Islet precursor cell (in vitro differentiated cells): ENCODE data around the gene MYBPC3.

ENCODE experiments used
- DNase-seq: peaks from one replicate; pipeline ENCODE4 v3.0.0-alpha.2; 2018

The MYBPC3 gene

GRCh38 chr11:47356129-47356997 lies 3.9 kb upstream of the MYBPC3 start:
- no peak for DNase-seq

DNA sequence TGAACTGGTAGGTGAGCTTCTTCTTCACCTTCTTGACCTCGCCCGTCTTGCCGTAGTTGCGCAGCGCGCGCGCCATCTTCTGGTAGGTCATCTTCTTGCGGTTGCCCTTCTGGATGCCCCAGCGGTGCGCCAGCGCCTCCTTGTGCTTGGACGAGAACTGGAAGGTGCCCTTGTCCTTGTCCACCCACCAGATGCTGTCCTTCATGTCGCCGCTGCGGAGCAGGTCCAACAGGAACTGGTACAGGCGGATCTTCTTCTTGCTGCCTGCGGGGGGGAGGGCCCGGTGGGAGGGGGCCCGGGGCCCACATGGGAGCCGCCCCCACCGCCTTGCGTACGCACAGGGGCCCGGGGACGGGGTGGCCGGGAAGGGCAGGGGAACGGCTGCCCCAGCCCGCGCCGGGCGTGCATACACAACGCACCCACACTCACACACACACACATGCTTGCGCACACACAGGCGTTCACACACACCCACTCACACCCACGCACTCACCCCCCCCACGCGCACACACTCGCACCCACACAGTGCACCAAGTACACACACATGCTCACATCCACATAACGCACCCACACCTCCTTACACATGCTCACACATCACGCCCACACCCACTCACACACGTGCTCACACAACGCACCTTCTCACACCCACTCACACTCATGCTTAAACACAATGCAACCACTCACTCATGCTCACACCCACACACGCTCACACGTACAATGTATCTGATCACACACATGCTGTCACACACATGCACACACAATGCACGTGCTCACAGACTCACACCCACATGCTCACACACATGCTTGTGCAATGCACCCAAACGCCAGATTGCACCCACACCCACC lies 3.0 kb upstream of the MYBPC3 start:
- DNase-seq = peak; percentile 99

DNA sequence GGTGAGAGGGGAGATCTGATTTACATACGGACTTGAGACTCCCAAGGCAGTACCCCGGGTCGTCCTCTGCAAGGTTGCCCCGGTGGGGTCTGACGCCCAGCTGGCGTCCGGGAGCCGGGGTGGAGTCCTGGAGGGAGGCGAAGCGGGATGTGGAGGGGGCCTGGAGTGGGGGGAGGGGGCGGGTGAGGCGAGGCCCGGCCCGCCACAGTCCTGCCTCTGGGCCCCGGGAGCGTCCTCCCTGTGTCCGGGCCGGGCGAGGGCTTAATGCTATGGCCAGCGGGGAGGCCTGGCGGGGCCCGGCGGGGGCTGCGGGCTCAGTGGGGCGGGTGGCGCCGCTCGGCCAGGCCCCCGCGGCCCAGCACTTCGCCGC lies 2.4 kb upstream of the MYBPC3 start:
- DNase-seq = no peak

GRCh38 chr11:47353978-47354774 lies 1.7 kb upstream of the MYBPC3 start:
- no peak for DNase-seq

DNA sequence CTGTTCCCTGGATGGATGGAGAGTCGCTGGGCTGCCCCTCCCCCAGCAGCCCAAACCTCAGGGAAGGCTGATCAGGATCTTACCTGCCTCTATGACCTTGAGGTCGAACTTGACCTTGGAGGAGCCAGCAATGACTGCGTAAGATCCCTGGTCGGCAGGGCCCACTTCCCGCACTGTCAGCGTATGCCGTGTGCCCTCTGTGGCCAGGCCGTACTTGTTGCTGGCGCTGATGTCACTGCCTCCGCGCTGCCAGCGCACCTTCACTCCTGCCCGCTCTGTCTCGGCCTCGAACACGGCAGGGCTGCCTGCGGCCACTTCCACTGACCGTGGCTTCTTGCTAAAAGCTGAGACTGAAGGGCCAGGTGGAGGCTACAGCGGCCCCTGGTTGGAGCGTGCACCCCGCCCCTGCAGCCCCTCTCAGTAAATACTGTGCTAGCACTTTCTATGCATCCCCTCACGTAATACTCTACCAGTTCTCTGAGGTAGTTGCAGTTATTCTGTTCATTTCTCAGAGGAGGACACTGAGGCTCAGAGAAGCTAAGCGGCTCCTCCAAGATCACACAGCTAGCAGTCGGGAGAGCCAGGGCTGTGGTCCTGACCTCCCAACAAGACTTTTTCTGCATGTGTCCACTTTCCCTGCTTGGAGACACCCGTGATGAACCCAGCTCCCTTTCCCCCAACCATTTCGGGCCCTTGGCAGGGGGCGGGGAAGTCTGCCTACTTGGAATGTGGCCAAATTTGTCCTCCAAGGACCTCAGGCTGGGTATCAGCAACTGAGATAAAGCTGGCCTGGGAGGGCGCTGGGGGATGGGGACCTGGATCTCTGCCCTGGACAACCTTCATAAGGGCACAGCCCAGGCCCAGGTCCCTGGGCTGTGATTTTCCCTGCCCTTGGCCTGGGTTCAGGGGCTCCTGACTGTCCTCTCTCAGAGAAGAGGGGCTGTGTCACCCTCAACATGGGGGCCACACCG lies 1.1 kb downstream of the MYBPC3 start:
- no peak for DNase-seq

GRCh38 chr11:47350315-47350714 lies 2.2 kb downstream of the MYBPC3 start:
- DNase-seq = no peak

GRCh38 chr11:47349521-47350095 lies 2.9 kb downstream of the MYBPC3 start:
- DNase-seq = no peak

GRCh38 chr11:47348859-47349258 lies 3.6 kb downstream of the MYBPC3 start:
- DNase-seq = peak; percentile 72

DNA sequence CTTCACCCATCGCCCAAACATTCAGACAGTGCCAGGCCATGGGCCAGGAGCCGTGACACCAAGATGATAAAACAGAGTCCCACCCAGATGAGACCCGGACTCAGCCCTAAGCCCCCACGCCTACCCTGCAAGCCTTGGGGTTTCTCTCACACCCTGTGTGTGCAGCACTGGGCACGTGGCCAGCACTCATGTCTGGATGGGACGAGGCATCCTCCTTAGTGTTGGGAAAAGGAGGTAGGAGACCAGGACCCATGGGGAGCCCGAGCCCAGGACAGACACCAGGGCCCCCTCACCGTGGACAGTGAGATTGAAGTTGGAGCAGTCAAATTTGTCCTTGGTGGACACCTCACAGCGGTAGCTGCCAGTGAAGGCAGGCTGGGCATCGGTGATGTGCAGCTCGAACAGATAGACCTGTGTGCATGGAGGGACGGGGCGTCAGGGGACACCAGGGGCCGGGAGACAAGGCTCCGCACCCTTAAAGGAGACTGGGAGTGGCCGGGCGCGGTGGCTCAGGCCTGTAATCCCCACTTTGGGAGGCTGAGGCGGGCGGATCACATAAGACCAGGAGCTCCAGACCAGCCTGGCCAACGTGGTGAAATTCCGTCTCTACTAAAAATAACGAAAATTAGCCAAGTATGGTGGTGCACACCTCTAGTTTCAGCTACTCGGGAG lies 4.2 kb downstream of the MYBPC3 start:
- no peak for DNase-seq

GRCh38 chr11:47347137-47347536 lies 5.4 kb downstream of the MYBPC3 start:
- DNase-seq = no peak

DNA sequence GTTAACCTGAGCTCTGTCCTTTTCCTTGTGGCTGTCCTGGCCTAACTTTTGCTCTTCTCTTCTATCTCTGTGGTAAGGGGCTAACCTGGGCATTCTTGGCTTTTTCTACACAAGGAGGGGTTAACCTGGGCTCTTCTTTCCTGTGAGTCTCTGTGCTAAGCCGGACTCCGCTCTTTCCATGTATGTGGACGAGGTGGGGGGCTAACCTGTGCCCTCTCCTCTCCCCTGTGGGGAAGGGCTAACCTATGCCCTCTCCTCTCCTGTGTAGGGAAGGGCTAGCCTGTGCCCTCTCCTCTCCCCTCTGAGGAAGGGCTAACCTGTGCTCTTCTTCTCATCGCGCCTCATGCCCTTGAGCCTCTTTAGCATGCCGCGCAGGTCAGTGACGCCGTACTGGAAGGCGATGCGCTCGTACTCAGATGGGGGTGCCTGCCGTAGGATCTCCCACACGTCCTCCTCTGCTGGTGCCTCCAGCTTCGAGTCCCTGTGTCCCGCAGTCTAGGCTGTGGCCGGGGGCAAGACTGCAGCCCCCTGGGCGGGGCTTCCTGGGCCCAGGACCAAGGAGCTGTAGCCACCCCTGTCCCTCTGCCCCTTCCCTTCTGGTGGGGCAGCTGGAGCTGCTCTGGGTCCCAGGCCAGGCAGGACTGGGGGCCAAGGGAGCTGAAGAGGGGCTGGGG lies 6.5 kb downstream of the MYBPC3 start:
- no peak for DNase-seq

DNA sequence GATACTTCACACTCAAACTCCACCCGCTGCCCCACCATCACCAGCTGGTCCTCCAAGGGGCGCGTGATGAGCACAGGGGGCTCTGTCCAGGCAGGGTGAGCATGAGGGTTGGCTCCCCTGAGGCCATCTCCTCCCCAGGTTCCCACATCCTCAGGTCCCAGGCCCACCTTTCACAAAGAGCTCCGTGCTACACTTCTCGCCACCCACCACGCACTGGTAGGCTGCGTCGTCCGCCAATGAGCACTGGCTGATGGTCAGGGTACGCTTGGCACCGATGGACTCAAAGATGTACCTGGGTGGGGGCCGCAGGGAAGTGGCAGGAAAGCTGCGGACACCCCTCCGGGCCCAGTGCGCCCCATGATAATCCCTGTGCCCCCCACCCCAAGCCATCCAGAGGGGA lies 9.6 kb downstream of the MYBPC3 start:
- no peak for DNase-seq

GRCh38 chr11:47342036-47342803 lies 10.3 kb downstream of the MYBPC3 start:
- no peak for DNase-seq

DNA sequence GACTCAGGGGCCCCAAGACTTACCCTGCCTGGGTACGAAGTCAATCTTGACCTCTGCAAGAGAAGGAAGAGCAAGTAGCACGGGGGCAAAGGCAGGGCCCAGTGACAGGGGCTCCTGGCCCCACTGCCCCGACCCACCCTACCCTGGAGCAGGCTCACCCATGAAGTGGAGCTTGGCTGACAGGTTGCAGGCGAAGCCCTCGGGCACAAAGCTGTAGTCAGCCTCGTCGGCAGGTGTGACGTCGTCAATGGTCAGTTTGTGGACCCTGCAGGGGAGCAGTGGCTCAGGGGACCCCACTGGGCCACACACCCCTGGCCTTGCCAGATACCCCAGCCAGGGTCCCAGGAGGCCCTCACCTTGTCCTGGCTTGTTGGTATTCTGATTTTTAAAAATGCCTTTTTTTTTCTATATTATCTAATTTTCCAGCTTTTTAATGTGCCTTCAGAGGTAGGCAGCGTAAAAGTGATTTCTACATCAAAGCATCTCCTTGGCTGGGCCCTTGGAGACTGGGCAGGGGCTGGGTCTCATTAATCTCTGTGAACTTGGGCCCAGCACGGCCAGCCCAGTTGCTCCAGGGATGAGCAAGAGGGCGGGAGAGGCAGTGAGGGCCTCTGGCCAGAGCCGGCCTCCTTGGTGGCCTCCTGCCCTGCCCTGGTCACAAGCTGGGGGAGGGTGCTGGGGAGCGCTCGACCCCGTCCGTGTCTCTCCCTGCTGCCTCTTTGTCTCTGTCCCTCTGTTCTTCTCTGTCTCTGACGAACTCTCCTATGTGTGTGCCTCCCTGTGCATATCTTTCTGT lies 11.3 kb downstream of the MYBPC3 start:
- DNase-seq = no peak

GRCh38 chr11:47340010-47340409 lies 12.5 kb downstream of the MYBPC3 start:
- DNase-seq = no peak

GRCh38 chr11:47338396-47339241 lies 13.9 kb downstream of the MYBPC3 start:
- DNase-seq = no peak

- DNase-seq = no peak
Measured at GRCh38 chr11:47337229-47337924, 15.1 kb downstream of the MYBPC3 start.
